ENCODE results near the gene CPOX. TPM values are rescaled to one million over a fixed set of nuclear protein-coding genes. Genes with fewer than 3 reads are reported as not detected.

The CPOX gene
- total RNA-seq, 2 donors from 2014 or later = 14.0 to 40.8 TPM

GRCh38 chr3:98565843-98566242 is 27.6 kb downstream of the CPOX start:
- ATAC-seq (ENCODE audit: insufficient number of reproducible peaks, low FRiP score, low read depth) (no peak), DNase-seq (ENCODE audit: low spot score) (no peak)
- H3K36me3 ChIP-seq = no peaks in the 10 kb centered on the region
- no peak for TF ChIP-seq CTCF (IDR thresholded peaks at IDR 0.05)
- no peak overlapping the region for H3K27ac ChIP-seq
- no peaks in the 10 kb centered on the region for H3K27me3 ChIP-seq (replicated peaks; ENCODE audit: insufficient read depth)
- no peaks in the 10 kb centered on the region for H3K9me3 ChIP-seq
- H3K4me3 ChIP-seq = no peak overlapping the region
- H3K4me1 ChIP-seq (ENCODE audit: control insufficient read depth in 1 of 2, low read depth in 2 of 2) = no peaks in the 10 kb centered on the region

GRCh38 chr3:98565237-98565643 is 28.2 kb downstream of the CPOX start:
- no peak for ATAC-seq (ENCODE audit: insufficient number of reproducible peaks, low FRiP score, low read depth)
- Histone ChIP-seq H3K36me3 (no peaks in the 10 kb centered on the region), H3K27me3 (replicated peaks; ENCODE audit: insufficient read depth) (no peaks in the 10 kb centered on the region), H3K4me1 (ENCODE audit: control insufficient read depth in 1 of 2, low read depth in 2 of 2) (no peaks in the 10 kb centered on the region), H3K27ac (no peak overlapping the region), H3K4me3 (no peak overlapping the region), H3K9me3 (no peaks in the 10 kb centered on the region)
- DNase-seq (ENCODE audit: low spot score) = no peak
- TF ChIP-seq CTCF (IDR thresholded peaks at IDR 0.05) = no peak

- Histone ChIP-seq H3K27me3 (replicated peaks; ENCODE audit: insufficient read depth) (no peaks in the 10 kb centered on the region), H3K36me3 (no peaks in the 10 kb centered on the region), H3K4me1 (ENCODE audit: control insufficient read depth in 1 of 2, low read depth in 2 of 2) (no peaks in the 10 kb centered on the region), H3K4me3 (no peak overlapping the region), H3K27ac (no peak overlapping the region), H3K9me3 (no peaks in the 10 kb centered on the region)
- no peak for ATAC-seq (ENCODE audit: insufficient number of reproducible peaks, low FRiP score, low read depth)
- TF ChIP-seq CTCF (IDR thresholded peaks at IDR 0.05) = no peak
- no peak for DNase-seq (ENCODE audit: low spot score)
These were observed 29.0 kb downstream of the CPOX start for GRCh38 chr3:98564282-98565005.

GRCh38 chr3:98563661-98564281 is 29.6 kb downstream of the CPOX start:
- no peak for TF ChIP-seq CTCF (IDR thresholded peaks at IDR 0.05)
- H3K4me1 ChIP-seq (ENCODE audit: control insufficient read depth in 1 of 2, low read depth in 2 of 2) = no peaks in the 10 kb centered on the region
- ATAC-seq (ENCODE audit: insufficient number of reproducible peaks, low FRiP score, low read depth) (no peak), DNase-seq (ENCODE audit: low spot score) (no peak)
- H3K9me3 ChIP-seq = no peaks in the 10 kb centered on the region
- H3K36me3 ChIP-seq = no peaks in the 10 kb centered on the region
- H3K4me3 ChIP-seq = no peak overlapping the region
- H3K27ac ChIP-seq = no peak overlapping the region
- no peaks in the 10 kb centered on the region for H3K27me3 ChIP-seq (replicated peaks; ENCODE audit: insufficient read depth)

- no peak overlapping the region for H3K4me3 ChIP-seq
- no peaks in the 10 kb centered on the region for H3K27me3 ChIP-seq (replicated peaks; ENCODE audit: insufficient read depth)
- no peak overlapping the region for H3K27ac ChIP-seq
- no peaks in the 10 kb centered on the region for H3K4me1 ChIP-seq (ENCODE audit: control insufficient read depth in 1 of 2, low read depth in 2 of 2)
- H3K9me3 ChIP-seq = no peaks in the 10 kb centered on the region
- no peak for ATAC-seq (ENCODE audit: insufficient number of reproducible peaks, low FRiP score, low read depth)
- no peak for DNase-seq (ENCODE audit: low spot score)
- no peaks in the 10 kb centered on the region for H3K36me3 ChIP-seq
- no peak for TF ChIP-seq CTCF (IDR thresholded peaks at IDR 0.05)
These were observed 31.5 kb downstream of the CPOX start for GRCh38 chr3:98561727-98562521.
